H1 (cell line): ENCODE results near the gene MAOA. TPM values are rescaled to one million over a fixed set of nuclear protein-coding genes. Genes with fewer than 3 reads are reported as not detected.

ENCODE experiments used
- CTCF ChIA-PET: fragments of 300-600 bp; sonication (Branson Sonifier 250); formaldehyde crosslinking; loops from one replicate; lab custom pipeline; 2021; ENCODE audit not compliant: partially characterized antibody; lab: Charles Lee
- POLR2A ChIA-PET: fragments of 300-600 bp; sonication (Branson Sonifier 250); formaldehyde crosslinking; loops from one replicate; lab custom pipeline; 2021; ENCODE audit warnings: inconsistent platforms; ENCODE audit not compliant: partially characterized antibody; lab: Charles Lee
- DNase-seq, 2 experiments: peaks; one replicate each; pipeline versions ENCODE4 v3.0.0 to v3.0.0-alpha.2; 2010 to 2022; ENCODE audit warnings: low spot score in 2 of 2, low read depth in 1 of 2, mixed read lengths in 1 of 2
- FAIRE-seq: peaks from 2 replicates; lab custom pipeline; 2011; peaks lifted over from hg19 to GRCh38; lab: Jason Lieb, UNC
- H2AFZ ChIP-seq: 2 replicates; pipeline ENCODE4 v1.8.1; 2012; ENCODE audit warnings: low read length, inconsistent platforms
- H2AK5ac ChIP-seq: 2 replicates; pipeline ENCODE4 v1.6.1; 2013; ENCODE audit warnings: low read depth, low read length
- H2BK120ac ChIP-seq: replicated peaks from 2 replicates; pipeline ENCODE3; 2013; ENCODE audit warnings: low read depth, low read length, inconsistent platforms
- H2BK12ac ChIP-seq: 2 replicates; pipeline ENCODE4 v1.6.1; 2013; ENCODE audit warnings: low read depth, low read length
- H2BK15ac ChIP-seq: 2 replicates; pipeline ENCODE4 v1.6.1; 2013; ENCODE audit warnings: low read length
- H2BK20ac ChIP-seq: 2 replicates; pipeline ENCODE4 v1.6.1; 2013; ENCODE audit warnings: low read length
- H2BK5ac ChIP-seq: 2 replicates; pipeline ENCODE4 v1.6.1; 2013; ENCODE audit warnings: low read depth, low read length
- H3K14ac ChIP-seq: 2 replicates; pipeline ENCODE4 v1.6.1; 2013; ENCODE audit warnings: inconsistent platforms; ENCODE audit not compliant: insufficient read length
- H3K18ac ChIP-seq: 2 replicates; pipeline ENCODE4 v1.6.1; 2013; ENCODE audit warnings: low read length; ENCODE audit errors: extremely low read depth
- H3K23ac ChIP-seq: 2 replicates; pipeline ENCODE4 v1.6.1; 2013; ENCODE audit warnings: inconsistent platforms; ENCODE audit not compliant: insufficient read length
- H3K23me2 ChIP-seq: 2 replicates; pipeline ENCODE4 v1.6.1; 2013; ENCODE audit warnings: low read depth, low read length
- H3K27ac ChIP-seq: 2 replicates; pipeline ENCODE4 v1.6.1; 2011; ENCODE audit warnings: low read depth, low read length, inconsistent platforms
- H3K27me3 ChIP-seq, 4 experiments: replicated peaks in 1 of 4; 1 replicate in 1 of 4; 2 replicates in 3 of 4; pipeline versions ENCODE4 v1.6.1 to v1.8.1; 2011 to 2013; ENCODE audit warnings: low read length in 3 of 4, mild to moderate bottlenecking in 3 of 4, inconsistent platforms in 2 of 4, mixed read lengths in 2 of 4, moderate library complexity in 1 of 4; ENCODE audit not compliant: control insufficient read depth in 3 of 4, insufficient read depth in 3 of 4; ENCODE audit errors: extremely low read depth in 1 of 4
- H3K36me3 ChIP-seq, 4 experiments: 2 replicates each; pipeline versions ENCODE4 v1.6.1 to v1.8.1; 2011 to 2013; ENCODE audit warnings: mild to moderate bottlenecking in 4 of 4, low read length in 3 of 4, moderate library complexity in 2 of 4, control low read depth in 1 of 4, inconsistent platforms in 1 of 4; ENCODE audit not compliant: insufficient read depth in 4 of 4, control insufficient read depth in 2 of 4
- H3K4ac ChIP-seq: replicated peaks from 2 replicates; pipeline ENCODE3; 2013; ENCODE audit warnings: low read length, low read depth, mixed read lengths, inconsistent platforms; ENCODE audit not compliant: insufficient read length
- H3K4me1 ChIP-seq, 4 experiments: replicated peaks in 1 of 4; 1 replicate in 1 of 4; 2 replicates in 3 of 4; pipeline versions ENCODE4 v1.6.1 to v1.8.1; 2011 to 2013; ENCODE audit warnings: low read length in 3 of 4, inconsistent platforms in 2 of 4, mixed read lengths in 1 of 4; ENCODE audit not compliant: insufficient read depth in 4 of 4, control insufficient read depth in 3 of 4
- H3K4me2 ChIP-seq, 2 experiments: 2 replicates each; pipeline versions ENCODE4 v1.6.1 to v1.8.1; 2011 to 2013; ENCODE audit warnings: low read depth in 2 of 2, low read length in 2 of 2, control low read depth in 1 of 2, inconsistent platforms in 1 of 2, mild to moderate bottlenecking in 1 of 2; ENCODE audit not compliant: insufficient read depth in 1 of 2
- H3K4me3 ChIP-seq, 4 experiments: fragments of 200-600, 300-600 bp in 1 of 4; sonication (generic), shearing (Covaris generic), sonication (Bioruptor Twin) in 1 of 4; 2 replicates each; pipeline versions ENCODE4 v1.5.1 to v1.8.1; 2011 to 2016; ENCODE audit warnings: low read length in 4 of 4, low read depth in 3 of 4, control low read depth in 2 of 4, inconsistent platforms in 2 of 4, mild to moderate bottlenecking in 2 of 4, mixed read lengths in 1 of 4, moderate library complexity in 1 of 4; ENCODE audit not compliant: insufficient read depth in 2 of 4; ENCODE audit errors: extremely low read depth in 1 of 4
- H3K56ac ChIP-seq: replicated peaks from 2 replicates; pipeline ENCODE3; 2013; ENCODE audit warnings: low read depth, mild to moderate bottlenecking, mixed read lengths, low read length, inconsistent platforms; ENCODE audit not compliant: insufficient read length
- H3K79me1 ChIP-seq: 2 replicates; pipeline ENCODE4 v1.6.1; 2013; ENCODE audit warnings: low read depth, low read length, control low read depth
- H3K79me2 ChIP-seq, 2 experiments: 2 replicates each; pipeline versions ENCODE4 v1.6.1 to v1.8.1; 2012 to 2013; ENCODE audit warnings: low read length in 2 of 2, mild to moderate bottlenecking in 2 of 2, inconsistent platforms in 1 of 2; ENCODE audit not compliant: insufficient read depth in 2 of 2, control insufficient read depth in 1 of 2
- H3K9ac ChIP-seq, 4 experiments: replicated peaks in 1 of 4; 1 replicate in 1 of 4; 2 replicates in 3 of 4; pipeline versions ENCODE4 v1.6.1 to v1.8.1; 2011 to 2013; ENCODE audit warnings: low read depth in 3 of 4, low read length in 3 of 4, control low read depth in 2 of 4, mild to moderate bottlenecking in 2 of 4, moderate library complexity in 2 of 4, inconsistent platforms in 1 of 4; ENCODE audit errors: extremely low read depth in 1 of 4
- H3K9me3 ChIP-seq, 2 experiments: 2 replicates each; pipeline versions ENCODE4 v1.6.1 to v1.8.1; 2012 to 2013; ENCODE audit warnings: mild to moderate bottlenecking in 2 of 2, moderate library complexity in 2 of 2, control low read depth in 1 of 2, inconsistent platforms in 1 of 2, low read depth in 1 of 2, low read length in 1 of 2, mixed read lengths in 1 of 2; ENCODE audit not compliant: insufficient read depth in 2 of 2
- H4K20me1 ChIP-seq, 2 experiments: replicated peaks in 1 of 2; 2 replicates each; pipeline versions ENCODE3 to v1.8.1; 2011 to 2013; ENCODE audit warnings: inconsistent platforms in 2 of 2, low read length in 2 of 2, mild to moderate bottlenecking in 1 of 2; ENCODE audit not compliant: insufficient read depth in 2 of 2, control insufficient read depth in 1 of 2
- H4K5ac ChIP-seq: 2 replicates; pipeline ENCODE4 v1.6.1; 2013; ENCODE audit warnings: low read length, low read depth, mixed read lengths, inconsistent platforms; ENCODE audit not compliant: insufficient read length
- H4K8ac ChIP-seq: 2 replicates; pipeline ENCODE4 v1.8.0; 2013; ENCODE audit warnings: mild to moderate bottlenecking, moderate library complexity, low read length, inconsistent platforms; ENCODE audit not compliant: insufficient read depth; ENCODE audit errors: extremely low read depth
- H4K91ac ChIP-seq: replicated peaks from 2 replicates; pipeline ENCODE3; 2013; ENCODE audit warnings: low read length, mixed read lengths, inconsistent platforms; ENCODE audit not compliant: insufficient read length
- BCL11A ChIP-seq, 2 experiments: IDR thresholded peaks; one replicate each; pipeline ENCODE4 v1.6.1; 2011; ENCODE audit warnings: low read depth in 2 of 2, low read length in 2 of 2, mild to moderate bottlenecking in 2 of 2
- FOSL1 ChIP-seq: IDR thresholded peaks from 2 replicates; pipeline ENCODE4 v1.6.1; 2011; ENCODE audit warnings: mild to moderate bottlenecking, low read depth, low read length, moderate library complexity; ENCODE audit not compliant: insufficient read depth
- HDAC6 ChIP-seq: IDR thresholded peaks from one replicate; pipeline ENCODE4 v1.7.1; 2012; ENCODE audit warnings: low read depth, mild to moderate bottlenecking, inconsistent platforms, low read length, moderate library complexity
- KDM1A ChIP-seq: fragments of 200-600, 300-600 bp; sonication (generic); IDR thresholded peaks from 2 replicates; pipeline ENCODE4 v1.7.1; 2016; ENCODE audit warnings: mild to moderate bottlenecking, low read length, borderline replicate concordance
- POLR2A ChIP-seq, 2 experiments: IDR thresholded peaks; 1 replicate in 1 of 2; 2 replicates in 1 of 2; pipeline ENCODE4 v1.6.1; 2011; ENCODE audit warnings: low read depth in 2 of 2, low read length in 2 of 2, mild to moderate bottlenecking in 2 of 2; ENCODE audit errors: control extremely low read depth in 1 of 2
- SP1 ChIP-seq: IDR thresholded peaks from 2 replicates; pipeline ENCODE4 v1.6.1; 2011; ENCODE audit warnings: low read depth, low read length
- TAF1 ChIP-seq: IDR thresholded peaks from 2 replicates; pipeline ENCODE4 v1.6.1; 2011; ENCODE audit warnings: mild to moderate bottlenecking, low read depth, low read length
- WGBS, 2 experiments: shearing (Covaris generic) in 1 of 2; methylation state at CpG; one replicate each; pipeline versions ENCODE4 v1.1.6 to v1.1.7; 2013 to 2015; ENCODE audit warnings: low lambda C conversion rate in 2 of 2, mixed read lengths in 2 of 2, inconsistent platforms in 1 of 2, low coverage in 1 of 2, missing lambda C conversion rate in 1 of 2; ENCODE audit not compliant: insufficient replicate concordance in 2 of 2, insufficient coverage in 1 of 2, insufficient read length in 1 of 2; ENCODE audit errors: extremely low coverage in 1 of 2, missing lambda C conversion rate in 1 of 2; 5-methylcytosine and 5-hydroxymethylcytosine counted together
- polyA plus RNA-seq, 7 experiments: library from polyadenylated mRNA; depleted of rRNA in 3 of 7; stranded (reverse) in 5 of 7; unstranded in 2 of 7; fragments of >200 nt in 5 of 7; fragments of 200-250 nt in 2 of 7; gene quantifications; 1 replicate in 5 of 7; 2 replicates in 1 of 7; 4 replicates in 1 of 7; pipeline versions ENCODE4 v1.2.1 to v1.2.3, GENCODE V29; 2011 to 2013; ENCODE audit warnings: missing spikeins in 2 of 7, mixed read lengths in 2 of 7
- total RNA-seq: library from RNA; stranded (reverse); fragmentation: NEBNext Ultra II Directional; extraction: Animal tissue kit (Norgen Biotek cat#: 25700); gene quantifications from 2 replicates; pipeline ENCODE4 v1.2.1, GENCODE V29; 2021
- TF ChIP-seq, protein P1 (sequence below): IDR thresholded peaks from 2 replicates; pipeline ENCODE4 v1.6.1; 2011; ENCODE audit warnings: low read length, improper control_type of control experiment

MAOA gene
- total and polyA plus RNA-seq, 2 of the 8 experiments (the other 6 are each of a cell fraction or from before 2014, with no cell fraction given), result 2.6 to 8.2 TPM

DNA sequence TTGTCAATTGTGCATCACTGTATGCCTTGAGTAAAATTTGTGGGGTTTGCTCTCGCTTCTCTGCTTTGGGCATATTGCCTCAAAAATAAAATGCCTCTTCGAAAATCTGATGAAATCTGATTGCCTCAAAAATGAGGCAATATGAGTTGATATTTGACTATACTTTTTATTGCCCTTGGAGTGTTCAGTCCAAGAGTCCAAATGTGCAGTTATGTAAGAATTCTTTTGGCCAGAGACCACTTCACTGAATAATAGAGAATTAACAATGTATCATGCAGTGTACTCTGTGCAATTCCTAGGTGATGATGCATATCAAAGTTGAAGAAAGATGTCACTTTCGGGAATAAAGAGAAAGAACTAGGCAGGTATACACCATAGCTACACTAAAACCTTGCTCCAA, 8.6 kb downstream of the MAOA start:
- no peak for DNase-seq
- Histone ChIP-seq H3K56ac (no peak overlapping the region), H4K91ac (no peak overlapping the region), H3K36me3 (no peaks in the 10 kb centered on the region), H2BK15ac (no peak overlapping the region), H3K4me2 (no peak overlapping the region), H4K20me1 (no peaks in the 10 kb centered on the region), H3K27ac (no peak overlapping the region), H2BK120ac (no peak overlapping the region), H3K79me2 (no peaks in the 10 kb centered on the region), H3K4me3 (no peak overlapping the region), H3K4ac (no peak overlapping the region), H3K9me3 (no peaks in the 10 kb centered on the region), H4K5ac (no peak overlapping the region), H2BK12ac (no peak overlapping the region), H3K27me3 (no peaks in the 10 kb centered on the region), H4K8ac (no peak overlapping the region), H3K23me2 (no peaks in the 10 kb centered on the region), H3K18ac (no peak overlapping the region), H2BK5ac (no peak overlapping the region), H3K79me1 (no peaks in the 10 kb centered on the region), H3K23ac (no peak overlapping the region), H3K4me1 (no peaks in the 10 kb centered on the region), H2AK5ac (no peak overlapping the region), H2BK20ac (no peak overlapping the region), H2AFZ (no peak overlapping the region), H3K9ac (no peak overlapping the region), H3K14ac (no peak overlapping the region)
- CTCF ChIA-PET, result interaction anchor here (1.2 kb wide), 1 partner anchor 8 kb away, joined by 3 read pairs; the partner anchor contains the start of gene MAOA
- WGBS, 2 experiments, result 88% methylated on average over 3 of the region's 3 CpGs; no CpG with 5 or more reads in 1 of the 2 experiments
- no peak for FAIRE-seq
- POLR2A ChIA-PET, result no interaction called here
- TF ChIP-seq HDAC6 (no peak), TAF1 (no peak), SP1 (no peak), KDM1A (no peak), BCL11A (IDR thresholded peaks at IDR 0.05; ENCODE audit: low read depth in 2 of 2, low read length in 2 of 2) (no peak), FOSL1 (no peak), POLR2A (IDR thresholded peaks at IDR 0.05; ENCODE audit: control extremely low read depth in 1 of 2, low read depth in 2 of 2, low read length in 2 of 2) (no peak)
- TF ChIP-seq, protein P1, sequence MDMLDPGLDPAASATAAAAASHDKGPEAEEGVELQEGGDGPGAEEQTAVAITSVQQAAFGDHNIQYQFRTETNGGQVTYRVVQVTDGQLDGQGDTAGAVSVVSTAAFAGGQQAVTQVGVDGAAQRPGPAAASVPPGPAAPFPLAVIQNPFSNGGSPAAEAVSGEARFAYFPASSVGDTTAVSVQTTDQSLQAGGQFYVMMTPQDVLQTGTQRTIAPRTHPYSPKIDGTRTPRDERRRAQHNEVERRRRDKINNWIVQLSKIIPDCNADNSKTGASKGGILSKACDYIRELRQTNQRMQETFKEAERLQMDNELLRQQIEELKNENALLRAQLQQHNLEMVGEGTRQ, result no peak
